Neural cell (in vitro differentiated cells): ENCODE measurements around the gene CPVL.

Source experiments
- EP300 ChIP-seq: fragments of 450-650 bp; conservative IDR thresholded peaks from 2 replicates; pipeline ENCODE4 v1.6.1; 2014; ENCODE audit warnings: antibody characterized with exemption, mild to moderate bottlenecking, moderate library complexity; ENCODE audit not compliant: poor library complexity, severe bottlenecking
- EZH2 ChIP-seq: fragments of 200-600, 300-800 bp; shearing (Covaris generic), sonication (generic); IDR thresholded peaks from 2 replicates; pipeline ENCODE4 v1.6.1; 2014; ENCODE audit warnings: antibody characterized with exemption, low read length, borderline replicate concordance, mild to moderate bottlenecking; ENCODE audit not compliant: insufficient read depth, poor library complexity, severe bottlenecking
- MXI1 ChIP-seq: fragments of 450-650 bp; conservative IDR thresholded peaks from 2 replicates; pipeline ENCODE4 v1.6.1; 2014; ENCODE audit warnings: antibody characterized with exemption, mild to moderate bottlenecking; ENCODE audit not compliant: poor library complexity, severe bottlenecking
- POLR2AphosphoS5 ChIP-seq: IDR thresholded peaks from 2 replicates; pipeline ENCODE4 v1.6.1; 2012
- RAD21 ChIP-seq: fragments of 450-650 bp; conservative IDR thresholded peaks from 2 replicates; pipeline ENCODE4 v1.6.1; 2014; ENCODE audit warnings: antibody characterized with exemption, mild to moderate bottlenecking, moderate library complexity
- REST ChIP-seq: IDR thresholded peaks from 2 replicates; pipeline ENCODE4 v1.6.1; 2012; ENCODE audit warnings: borderline replicate concordance
- SMC3 ChIP-seq: fragments of 450-650 bp; conservative IDR thresholded peaks from 2 replicates; pipeline ENCODE4 v1.6.1; 2014; ENCODE audit warnings: antibody characterized with exemption, mild to moderate bottlenecking, moderate library complexity; ENCODE audit not compliant: poor library complexity
- TAF1 ChIP-seq: IDR thresholded peaks from 2 replicates; pipeline ENCODE4 v1.6.1; 2012; ENCODE audit warnings: low read depth
- TF ChIP-seq, protein P1 (sequence below): fragments of 450-650 bp; IDR thresholded peaks from 2 replicates; pipeline ENCODE4 v1.5.1; 2014; ENCODE audit warnings: antibody characterized with exemption, mild to moderate bottlenecking, moderate library complexity; ENCODE audit not compliant: poor library complexity, severe bottlenecking

DNA sequence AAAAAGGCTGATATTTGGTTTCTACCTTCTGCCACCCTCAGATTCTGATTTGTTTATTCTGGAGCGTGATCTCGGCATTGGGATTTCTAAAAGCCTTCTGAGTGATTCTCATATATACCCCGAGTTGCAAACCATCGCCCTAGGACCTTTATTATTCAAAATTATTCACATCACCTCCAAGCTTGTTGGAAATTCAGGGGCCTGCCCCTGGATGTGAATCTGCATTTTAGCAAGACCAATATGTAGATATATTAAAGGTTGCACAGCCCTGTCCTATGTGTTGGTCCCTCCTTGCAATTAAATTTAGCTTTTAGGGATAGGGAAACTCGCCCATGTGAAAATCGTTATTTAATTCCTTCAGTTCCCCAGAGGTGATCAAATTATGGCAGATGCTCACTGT lies 39.3 kb upstream of the CPVL start:
- TF ChIP-seq, protein P1, sequence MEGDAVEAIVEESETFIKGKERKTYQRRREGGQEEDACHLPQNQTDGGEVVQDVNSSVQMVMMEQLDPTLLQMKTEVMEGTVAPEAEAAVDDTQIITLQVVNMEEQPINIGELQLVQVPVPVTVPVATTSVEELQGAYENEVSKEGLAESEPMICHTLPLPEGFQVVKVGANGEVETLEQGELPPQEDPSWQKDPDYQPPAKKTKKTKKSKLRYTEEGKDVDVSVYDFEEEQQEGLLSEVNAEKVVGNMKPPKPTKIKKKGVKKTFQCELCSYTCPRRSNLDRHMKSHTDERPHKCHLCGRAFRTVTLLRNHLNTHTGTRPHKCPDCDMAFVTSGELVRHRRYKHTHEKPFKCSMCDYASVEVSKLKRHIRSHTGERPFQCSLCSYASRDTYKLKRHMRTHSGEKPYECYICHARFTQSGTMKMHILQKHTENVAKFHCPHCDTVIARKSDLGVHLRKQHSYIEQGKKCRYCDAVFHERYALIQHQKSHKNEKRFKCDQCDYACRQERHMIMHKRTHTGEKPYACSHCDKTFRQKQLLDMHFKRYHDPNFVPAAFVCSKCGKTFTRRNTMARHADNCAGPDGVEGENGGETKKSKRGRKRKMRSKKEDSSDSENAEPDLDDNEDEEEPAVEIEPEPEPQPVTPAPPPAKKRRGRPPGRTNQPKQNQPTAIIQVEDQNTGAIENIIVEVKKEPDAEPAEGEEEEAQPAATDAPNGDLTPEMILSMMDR, result no peak
- TF ChIP-seq RAD21 (no peak), EP300 (no peak), SMC3 (no peak), EZH2 (no peak), MXI1 (no peak), TAF1 (no peak), POLR2AphosphoS5 (no peak), REST (no peak)
